ENCODE measurements around the gene ABLIM3. TPM values are rescaled to one million over a fixed set of nuclear protein-coding genes. Genes with fewer than 3 reads are reported as not detected.

Gene ABLIM3
- polyA plus RNA-seq, 1 of the 3 experiments (the other 2 are of a cell fraction), result 5.9 TPM

DNA sequence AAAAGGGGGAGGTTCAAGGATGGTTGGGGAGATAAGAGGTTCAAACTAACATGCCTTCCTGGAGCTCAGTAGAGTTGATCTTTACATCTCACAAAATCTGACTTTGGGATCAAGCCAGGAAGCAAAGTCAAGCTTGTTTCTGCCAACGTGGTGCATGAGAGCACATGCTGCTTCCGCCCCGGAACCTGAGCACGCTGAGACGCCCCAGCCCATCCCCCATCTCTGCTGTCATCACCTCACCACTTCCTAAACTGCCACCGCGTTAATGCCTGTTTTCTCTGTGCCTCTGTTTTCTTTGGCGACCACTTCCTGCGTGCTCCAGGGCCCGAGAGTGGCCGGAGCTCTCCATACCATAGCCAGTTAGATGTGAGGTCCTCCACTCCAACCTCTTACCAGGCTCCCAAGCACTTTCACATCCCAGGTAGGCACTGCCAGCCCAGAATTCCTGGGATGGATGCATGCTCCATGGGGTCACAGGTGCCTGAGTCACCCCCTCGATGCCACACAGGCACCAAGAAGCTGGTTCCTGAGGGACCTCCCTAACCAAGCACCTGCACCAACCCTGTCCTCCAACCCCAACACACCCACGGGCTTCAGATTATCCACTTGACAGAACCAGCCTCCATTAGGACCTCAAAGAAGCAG lies 99.2 kb downstream of the ABLIM3 start:
- no peak overlapping the region for H3K9ac ChIP-seq
- no peak overlapping the region for H3K4me2 ChIP-seq
- no peaks in the 10 kb centered on the region for H3K4me1 ChIP-seq (ENCODE audit: control insufficient read depth in 1 of 2, insufficient read depth in 2 of 2, low read depth in 1 of 2, low read length in 1 of 2)
- no peaks in the 10 kb centered on the region for H3K9me2 ChIP-seq
- no peaks in the 10 kb centered on the region for H3K79me2 ChIP-seq (ENCODE audit: insufficient read depth)
- no peak for DNase-seq
- no peaks in the 10 kb centered on the region for H3K9me3 ChIP-seq
- no peak for TF ChIP-seq FOXM1 (IDR thresholded peaks at IDR 0.05; ENCODE audit: low read depth)
- no peak for TF ChIP-seq SIN3A (IDR thresholded peaks at IDR 0.05; ENCODE audit: borderline replicate concordance, low read depth, low read length)
- no peak for TF ChIP-seq JUND (IDR thresholded peaks at IDR 0.05)
- no peak for TF ChIP-seq RFX5 (IDR thresholded peaks at IDR 0.05; ENCODE audit: low read length)
- TF ChIP-seq ZBTB33 (IDR thresholded peaks at IDR 0.05; ENCODE audit: borderline replicate concordance, low read depth), result no peak
- no peak for TF ChIP-seq RXRA (IDR thresholded peaks at IDR 0.05; ENCODE audit: borderline replicate concordance, low read depth)
- no peak for TF ChIP-seq YY1 (IDR thresholded peaks at IDR 0.05; ENCODE audit: low read depth)
- H3F3A ChIP-seq (replicated peaks; ENCODE audit: insufficient read depth), result no peaks in the 10 kb centered on the region
- ChIA-PET CTCF (interaction anchor here (0.7 to 0.9 kb wide), 2 partner anchors 9 to 112 kb away, joined by 3 read pairs; no protein-coding TSS in a partner anchor), POLR2A (no interaction called here)
- no peak overlapping the region for H2AFZ ChIP-seq (ENCODE audit: low read depth)
- no peak overlapping the region for H3K27ac ChIP-seq (ENCODE audit: low read depth in 2 of 2, low read length in 1 of 2)
- H4K20me1 ChIP-seq (ENCODE audit: insufficient read depth), result no peaks in the 10 kb centered on the region
- H3K4me3 ChIP-seq (ENCODE audit: low read depth in 2 of 2, low read length in 1 of 2), result no peak overlapping the region
- 77% methylated on average over 12 of the region's 13 CpGs for WGBS (ENCODE audit: low lambda C conversion rate)
- H3K27me3 ChIP-seq (ENCODE audit: insufficient read depth), result no peaks in the 10 kb centered on the region
- H3K36me3 ChIP-seq (replicated peaks in 1 of 2; ENCODE audit: control insufficient read depth in 1 of 2, insufficient read depth in 2 of 2, low read length in 1 of 2), result no peaks in the 10 kb centered on the region

DNA sequence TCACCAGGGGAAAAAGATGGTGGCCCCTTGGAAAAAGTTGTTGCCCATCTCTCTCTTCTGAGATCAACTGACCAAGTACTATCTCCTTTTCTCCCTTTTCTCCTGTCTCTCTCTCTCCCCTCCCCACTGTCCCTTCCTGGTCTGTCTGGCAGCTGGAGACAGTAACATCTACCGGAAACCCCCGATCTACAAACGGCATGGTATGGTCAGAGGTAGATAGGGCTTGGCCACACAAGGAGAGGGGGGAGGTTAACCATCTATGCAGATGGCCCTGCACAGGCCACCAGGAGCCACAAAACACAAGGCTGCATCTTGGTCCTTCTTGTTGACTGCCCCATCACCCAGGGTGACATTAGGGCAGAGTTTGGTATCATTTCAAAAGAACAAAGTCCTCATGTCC lies 101.0 kb downstream of the ABLIM3 start:
- Histone ChIP-seq H3K27ac (ENCODE audit: low read depth in 2 of 2, low read length in 1 of 2) (no peak overlapping the region), H3K79me2 (ENCODE audit: insufficient read depth) (no peaks in the 10 kb centered on the region), H3K4me2 (no peak overlapping the region), H3F3A (replicated peaks; ENCODE audit: insufficient read depth) (no peaks in the 10 kb centered on the region), H3K27me3 (ENCODE audit: insufficient read depth) (no peaks in the 10 kb centered on the region), H3K9me3 (no peaks in the 10 kb centered on the region), H3K36me3 (replicated peaks in 1 of 2; ENCODE audit: control insufficient read depth in 1 of 2, insufficient read depth in 2 of 2, low read length in 1 of 2) (no peaks in the 10 kb centered on the region), H4K20me1 (ENCODE audit: insufficient read depth) (no peaks in the 10 kb centered on the region), H2AFZ (ENCODE audit: low read depth) (no peak overlapping the region), H3K4me1 (ENCODE audit: control insufficient read depth in 1 of 2, insufficient read depth in 2 of 2, low read depth in 1 of 2, low read length in 1 of 2) (no peaks in the 10 kb centered on the region), H3K9ac (no peak overlapping the region), H3K9me2 (no peaks in the 10 kb centered on the region), H3K4me3 (ENCODE audit: low read depth in 2 of 2, low read length in 1 of 2) (no peak overlapping the region)
- CTCF ChIA-PET, result no interaction called here
- no peak for DNase-seq
- WGBS (ENCODE audit: low lambda C conversion rate), result 85% methylated on average over 3 of the region's 3 CpGs
- TF ChIP-seq FOSL2 (IDR thresholded peaks at IDR 0.05; ENCODE audit: borderline replicate concordance, low read depth) (no peak), CTCF (IDR thresholded peaks at IDR 0.05) (no peak), ELF1 (IDR thresholded peaks at IDR 0.05) (no peak), USF1 (IDR thresholded peaks at IDR 0.05; ENCODE audit: borderline replicate concordance, low read depth) (no peak), CHD2 (IDR thresholded peaks at IDR 0.05; ENCODE audit: low read length, partially characterized antibody) (no peak), MXI1 (IDR thresholded peaks at IDR 0.05; ENCODE audit: low read depth, low read length) (no peak), SIN3A (IDR thresholded peaks at IDR 0.05; ENCODE audit: borderline replicate concordance, low read depth, low read length) (no peak), TAF1 (IDR thresholded peaks at IDR 0.05; ENCODE audit: borderline replicate concordance, low read depth, low read length) (no peak), FOXM1 (IDR thresholded peaks at IDR 0.05; ENCODE audit: low read depth) (no peak), FOXJ3 (CRISPR knock-in tag; IDR thresholded peaks at IDR 0.05) (no peak)
- TF ChIP-seq, protein P1, sequence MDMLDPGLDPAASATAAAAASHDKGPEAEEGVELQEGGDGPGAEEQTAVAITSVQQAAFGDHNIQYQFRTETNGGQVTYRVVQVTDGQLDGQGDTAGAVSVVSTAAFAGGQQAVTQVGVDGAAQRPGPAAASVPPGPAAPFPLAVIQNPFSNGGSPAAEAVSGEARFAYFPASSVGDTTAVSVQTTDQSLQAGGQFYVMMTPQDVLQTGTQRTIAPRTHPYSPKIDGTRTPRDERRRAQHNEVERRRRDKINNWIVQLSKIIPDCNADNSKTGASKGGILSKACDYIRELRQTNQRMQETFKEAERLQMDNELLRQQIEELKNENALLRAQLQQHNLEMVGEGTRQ (IDR thresholded peaks at IDR 0.05; ENCODE audit: borderline replicate concordance, low read depth, low read length), result no peak
- POLR2A ChIA-PET, result no interaction called here
